H9 (cell line): Measurements from ENCODE around the gene FAT3. TPM values are rescaled to one million over a fixed set of nuclear protein-coding genes. Genes with fewer than 3 reads are reported as not detected.

ENCODE experiments used
- DNase-seq: peaks from one replicate; pipeline ENCODE4 v3.0.0-alpha.2; 2017
- H2AFZ ChIP-seq: one replicate; pipeline ENCODE4 v1.6.1; 2013; ENCODE audit warnings: mild to moderate bottlenecking, low read length, control low read depth, moderate library complexity
- H2AK5ac ChIP-seq: 2 replicates; pipeline ENCODE4 v1.6.1; 2013; ENCODE audit warnings: low read length, control low read depth, mixed read lengths; ENCODE audit not compliant: insufficient read length
- H2BK120ac ChIP-seq: one replicate; pipeline ENCODE4 v1.6.1; 2013; ENCODE audit warnings: low read depth, mild to moderate bottlenecking, low read length, control low read depth, inconsistent platforms; ENCODE audit not compliant: poor library complexity, severe bottlenecking
- H2BK12ac ChIP-seq: 2 replicates; pipeline ENCODE4 v1.6.1; 2013; ENCODE audit warnings: low read length, control low read depth, mixed read lengths, low read depth; ENCODE audit not compliant: insufficient read length
- H2BK15ac ChIP-seq: 2 replicates; pipeline ENCODE4 v1.6.1; 2013; ENCODE audit warnings: low read depth, low read length, control low read depth
- H2BK20ac ChIP-seq: one replicate; pipeline ENCODE4 v1.6.1; 2013; ENCODE audit warnings: low read depth, mild to moderate bottlenecking, low read length, control low read depth, inconsistent platforms; ENCODE audit not compliant: poor library complexity, severe bottlenecking
- H2BK5ac ChIP-seq: 2 replicates; pipeline ENCODE4 v1.6.1; 2013; ENCODE audit warnings: low read length, control low read depth, mixed read lengths; ENCODE audit not compliant: insufficient read length
- H3K14ac ChIP-seq: 2 replicates; pipeline ENCODE4 v1.6.1; 2013; ENCODE audit warnings: low read length, control low read depth; ENCODE audit not compliant: insufficient read depth
- H3K18ac ChIP-seq: 2 replicates; pipeline ENCODE4 v1.6.1; 2013; ENCODE audit warnings: low read depth, mild to moderate bottlenecking, mixed read lengths, low read length, control low read depth; ENCODE audit not compliant: insufficient read length
- H3K23ac ChIP-seq: 2 replicates; pipeline ENCODE4 v1.6.1; 2013; ENCODE audit warnings: low read length, control low read depth, mixed read lengths, low read depth; ENCODE audit not compliant: insufficient read length
- H3K23me2 ChIP-seq: 2 replicates; pipeline ENCODE4 v1.6.1; 2013; ENCODE audit warnings: low read depth, mild to moderate bottlenecking, mixed read lengths, low read length, control low read depth; ENCODE audit not compliant: insufficient read length, poor library complexity, severe bottlenecking
- H3K27ac ChIP-seq: 2 replicates; pipeline ENCODE4 v1.5.1; 2013; ENCODE audit warnings: low read length, control low read depth, mixed read lengths, low read depth; ENCODE audit not compliant: insufficient read length
- H3K27me3 ChIP-seq: 2 replicates; pipeline ENCODE4 v1.6.1; 2013; ENCODE audit warnings: low read length, control low read depth, inconsistent platforms; ENCODE audit not compliant: insufficient read depth
- H3K4ac ChIP-seq: 2 replicates; pipeline ENCODE4 v1.6.1; 2013; ENCODE audit warnings: low read depth, mild to moderate bottlenecking, control low read depth, inconsistent platforms, low read length, moderate library complexity
- H3K4me1 ChIP-seq: 2 replicates; pipeline ENCODE4 v1.6.1; 2013; ENCODE audit warnings: low read length, control low read depth, inconsistent platforms; ENCODE audit not compliant: insufficient read depth
- H3K4me2 ChIP-seq: 2 replicates; pipeline ENCODE4 v1.6.1; 2013; ENCODE audit warnings: low read length, control low read depth, mixed read lengths; ENCODE audit not compliant: insufficient read length, insufficient read depth
- H3K56ac ChIP-seq: 2 replicates; pipeline ENCODE4 v1.6.1; 2013; ENCODE audit warnings: low read depth, mild to moderate bottlenecking, mixed read lengths, low read length, control low read depth; ENCODE audit not compliant: insufficient read length
- H3K79me1 ChIP-seq: 2 replicates; pipeline ENCODE4 v1.6.1; 2013; ENCODE audit warnings: low read depth, mild to moderate bottlenecking, moderate library complexity, low read length, control low read depth, inconsistent platforms; ENCODE audit not compliant: insufficient read depth, poor library complexity, severe bottlenecking
- H3K79me2 ChIP-seq: 2 replicates; pipeline ENCODE4 v1.6.1; 2013; ENCODE audit warnings: low read length, control low read depth, inconsistent platforms; ENCODE audit not compliant: insufficient read depth
- H3K9ac ChIP-seq: 2 replicates; pipeline ENCODE4 v1.6.1; 2013; ENCODE audit warnings: low read length, control low read depth, mixed read lengths; ENCODE audit not compliant: insufficient read length; ENCODE audit errors: extremely low read depth
- H3K9me3 ChIP-seq: one replicate; pipeline ENCODE4 v1.6.1; 2013; ENCODE audit warnings: low read depth, low read length, inconsistent platforms; ENCODE audit not compliant: control insufficient read depth
- H3T11ph ChIP-seq: one replicate; pipeline ENCODE4 v1.6.1; 2013; ENCODE audit warnings: mild to moderate bottlenecking, low read length, control low read depth, inconsistent platforms
- H4K20me1 ChIP-seq: one replicate; pipeline ENCODE4 v1.6.1; 2013; ENCODE audit not compliant: control insufficient read depth, insufficient read length, insufficient read depth
- H4K5ac ChIP-seq: 2 replicates; pipeline ENCODE4 v1.6.1; 2013; ENCODE audit warnings: low read depth, mild to moderate bottlenecking, mixed read lengths, low read length, control low read depth; ENCODE audit not compliant: insufficient read length
- H4K8ac ChIP-seq: replicated peaks from 2 replicates; pipeline ENCODE4 v1.6.1; 2013; ENCODE audit warnings: low read length, control low read depth, mixed read lengths, low read depth; ENCODE audit not compliant: insufficient read length
- H4K91ac ChIP-seq: 2 replicates; pipeline ENCODE4 v1.6.1; 2013; ENCODE audit warnings: low read depth, mild to moderate bottlenecking, moderate library complexity, mixed read lengths, low read length, control low read depth; ENCODE audit not compliant: insufficient read length
- H3K27ac Mint-ChIP-seq, 3 experiments: 2 replicates in 2 of 3; 3 replicates in 1 of 3; pipeline ENCODE4 v1.8.0; 2020 to 2021; ENCODE audit warnings: mixed read lengths in 3 of 3, mild to moderate bottlenecking in 1 of 3, moderate library complexity in 1 of 3
- H3K27me3 Mint-ChIP-seq: 2 replicates; pipeline ENCODE4 v1.8.0; 2021; ENCODE audit warnings: low read depth, mild to moderate bottlenecking, moderate library complexity, mixed read lengths
- H3K36me3 Mint-ChIP-seq, 3 experiments: 2 replicates in 2 of 3; 3 replicates in 1 of 3; pipeline ENCODE4 v1.8.0; 2020 to 2021; ENCODE audit warnings: low read depth in 3 of 3, mixed read lengths in 3 of 3; ENCODE audit not compliant: insufficient read depth in 1 of 3
- H3K4me1 Mint-ChIP-seq, 2 experiments: 2 replicates each; pipeline ENCODE4 v1.8.0; 2020; ENCODE audit warnings: mixed read lengths in 2 of 2
- H3K4me3 Mint-ChIP-seq, 2 experiments: 2 replicates in 1 of 2; 3 replicates in 1 of 2; pipeline ENCODE4 v1.8.0; 2020 to 2021; ENCODE audit warnings: mild to moderate bottlenecking in 2 of 2, mixed read lengths in 2 of 2, moderate library complexity in 1 of 2
- H3K9me3 Mint-ChIP-seq, 2 experiments: 2 replicates in 1 of 2; 3 replicates in 1 of 2; pipeline ENCODE4 v1.8.0; 2020; ENCODE audit warnings: mild to moderate bottlenecking in 2 of 2, mixed read lengths in 2 of 2, moderate library complexity in 1 of 2
- WGBS: extraction: QIAGEN DNeasy Blood & Tissue Kit; methylation state at CpG from one replicate; pipeline ENCODE4 v1.1.7; 2013; ENCODE audit warnings: missing lambda C conversion rate, low lambda C conversion rate, mixed read lengths; ENCODE audit not compliant: insufficient read length; ENCODE audit errors: extremely low coverage; 5-methylcytosine and 5-hydroxymethylcytosine counted together
- total RNA-seq: library from RNA; stranded (reverse); gene quantifications from 2 replicates; pipeline ENCODE4 v1.2.1, GENCODE V29; 2021
- TF ChIP-seq, protein P1 (sequence below): fragments of 200-600 bp; sonication (generic); conservative IDR thresholded peaks from 3 replicates; pipeline ENCODE4 v1.8.0; 2021; ENCODE audit warnings: antibody characterized with exemption, mild to moderate bottlenecking

The FAT3 gene
- total RNA-seq, 1 experiment from 2014 or later: 19.1 TPM

DNA sequence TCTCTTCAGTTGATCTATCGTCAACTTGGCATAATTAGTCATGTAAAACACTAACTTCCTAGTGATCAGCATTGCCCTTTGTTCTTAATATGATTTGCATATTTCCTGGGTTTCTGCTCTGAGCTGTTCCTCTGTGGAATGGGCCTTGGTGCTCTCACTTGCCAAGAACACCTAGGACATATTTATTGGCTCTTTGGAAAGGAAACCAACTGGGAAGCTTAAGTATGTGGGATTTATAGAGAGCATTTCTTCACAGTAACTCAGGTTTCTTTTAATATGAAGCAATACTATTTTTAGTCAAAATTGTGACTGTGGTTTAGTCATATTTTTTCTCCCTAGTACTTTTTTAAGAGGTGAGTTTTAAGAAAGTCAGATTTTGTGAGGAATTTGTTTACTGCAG, 28.8 kb downstream of the FAT3 start:
- no peak overlapping the region for H3T11ph ChIP-seq
- H3K79me2 ChIP-seq: peaks cover 15% of the 10 kb centered on the region; the same call in 1 of the 2 replicates
- no peak overlapping the region for H2BK120ac ChIP-seq
- no peaks in the 10 kb centered on the region for H3K79me1 ChIP-seq
- H4K91ac ChIP-seq: no peak overlapping the region
- H3K27me3 ChIP-seq: no peaks in the 10 kb centered on the region
- Mint-ChIP-seq H3K9me3 (no peaks in the 10 kb centered on the region), H3K27me3 (no peaks in the 10 kb centered on the region), H3K36me3 (peaks cover 0 to 3% (median 0%) of the 10 kb centered on the region in 3 experiments; a peak in 1 of 7 replicates), H3K4me1 (peaks cover 19 to 24% of the 10 kb centered on the region in 2 experiments), H3K4me3 (no peak overlapping the region; a peak in 1 of 5 replicates), H3K27ac (peak overlapping the region; percentile 36 to 83 (median 82); a peak in 6 of 7 replicates)
- no peaks in the 10 kb centered on the region for H3K23me2 ChIP-seq
- no peak overlapping the region for H2BK15ac ChIP-seq
- no peak overlapping the region for H4K8ac ChIP-seq
- no peak overlapping the region for H2AFZ ChIP-seq
- H3K4me1 ChIP-seq: peaks cover 24% of the 10 kb centered on the region
- no peak overlapping the region for H2AK5ac ChIP-seq
- no peak overlapping the region for H3K18ac ChIP-seq
- no peak overlapping the region for H3K23ac ChIP-seq
- H2BK5ac ChIP-seq: no peak overlapping the region
- H3K9me3 ChIP-seq: no peaks in the 10 kb centered on the region
- TF ChIP-seq, protein P1, sequence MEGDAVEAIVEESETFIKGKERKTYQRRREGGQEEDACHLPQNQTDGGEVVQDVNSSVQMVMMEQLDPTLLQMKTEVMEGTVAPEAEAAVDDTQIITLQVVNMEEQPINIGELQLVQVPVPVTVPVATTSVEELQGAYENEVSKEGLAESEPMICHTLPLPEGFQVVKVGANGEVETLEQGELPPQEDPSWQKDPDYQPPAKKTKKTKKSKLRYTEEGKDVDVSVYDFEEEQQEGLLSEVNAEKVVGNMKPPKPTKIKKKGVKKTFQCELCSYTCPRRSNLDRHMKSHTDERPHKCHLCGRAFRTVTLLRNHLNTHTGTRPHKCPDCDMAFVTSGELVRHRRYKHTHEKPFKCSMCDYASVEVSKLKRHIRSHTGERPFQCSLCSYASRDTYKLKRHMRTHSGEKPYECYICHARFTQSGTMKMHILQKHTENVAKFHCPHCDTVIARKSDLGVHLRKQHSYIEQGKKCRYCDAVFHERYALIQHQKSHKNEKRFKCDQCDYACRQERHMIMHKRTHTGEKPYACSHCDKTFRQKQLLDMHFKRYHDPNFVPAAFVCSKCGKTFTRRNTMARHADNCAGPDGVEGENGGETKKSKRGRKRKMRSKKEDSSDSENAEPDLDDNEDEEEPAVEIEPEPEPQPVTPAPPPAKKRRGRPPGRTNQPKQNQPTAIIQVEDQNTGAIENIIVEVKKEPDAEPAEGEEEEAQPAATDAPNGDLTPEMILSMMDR: no peak
- no peak overlapping the region for H3K9ac ChIP-seq
- no peak overlapping the region for H2BK12ac ChIP-seq
- no peak for DNase-seq
- no peak overlapping the region for H3K27ac ChIP-seq
- no peak overlapping the region for H4K5ac ChIP-seq
- no peak overlapping the region for H3K56ac ChIP-seq
- no peak overlapping the region for H3K14ac ChIP-seq
- H3K4ac ChIP-seq: no peak overlapping the region
- H4K20me1 ChIP-seq: no peaks in the 10 kb centered on the region
- WGBS: no CpG with 5 or more reads among the region's 1 CpG
- H2BK20ac ChIP-seq: no peak overlapping the region
- no peak overlapping the region for H3K4me2 ChIP-seq
